ENCODE measurements around the gene ITGA11. TPM values are rescaled to one million over a fixed set of nuclear protein-coding genes. Genes with fewer than 3 reads are reported as not detected.

Gene ITGA11
- total and polyA plus RNA-seq, 2 experiments from 2014 or later = 0.03 to 0.40 TPM

DNA sequence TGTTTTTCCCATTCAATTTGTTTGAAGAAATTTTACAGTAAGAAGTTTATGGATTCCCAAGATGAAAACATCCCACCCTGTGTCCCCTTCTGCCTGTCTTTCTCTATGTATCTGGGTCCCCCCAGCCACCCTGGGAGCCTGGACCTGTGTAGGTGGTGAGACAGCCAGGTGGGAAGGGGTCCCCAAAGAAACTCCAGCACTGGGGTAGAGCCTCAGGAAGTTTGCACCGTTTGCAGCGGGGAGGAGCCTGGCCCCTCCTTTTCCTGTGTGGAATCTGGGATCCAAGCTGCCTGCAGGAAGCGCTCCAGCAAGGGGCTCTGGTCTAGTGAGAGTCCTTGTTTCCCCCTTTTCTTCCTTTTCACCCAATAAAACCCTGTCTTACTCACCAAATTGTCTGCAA, 49.4 kb upstream of the ITGA11 start (continued):
- TF ChIP-seq, protein P1, sequence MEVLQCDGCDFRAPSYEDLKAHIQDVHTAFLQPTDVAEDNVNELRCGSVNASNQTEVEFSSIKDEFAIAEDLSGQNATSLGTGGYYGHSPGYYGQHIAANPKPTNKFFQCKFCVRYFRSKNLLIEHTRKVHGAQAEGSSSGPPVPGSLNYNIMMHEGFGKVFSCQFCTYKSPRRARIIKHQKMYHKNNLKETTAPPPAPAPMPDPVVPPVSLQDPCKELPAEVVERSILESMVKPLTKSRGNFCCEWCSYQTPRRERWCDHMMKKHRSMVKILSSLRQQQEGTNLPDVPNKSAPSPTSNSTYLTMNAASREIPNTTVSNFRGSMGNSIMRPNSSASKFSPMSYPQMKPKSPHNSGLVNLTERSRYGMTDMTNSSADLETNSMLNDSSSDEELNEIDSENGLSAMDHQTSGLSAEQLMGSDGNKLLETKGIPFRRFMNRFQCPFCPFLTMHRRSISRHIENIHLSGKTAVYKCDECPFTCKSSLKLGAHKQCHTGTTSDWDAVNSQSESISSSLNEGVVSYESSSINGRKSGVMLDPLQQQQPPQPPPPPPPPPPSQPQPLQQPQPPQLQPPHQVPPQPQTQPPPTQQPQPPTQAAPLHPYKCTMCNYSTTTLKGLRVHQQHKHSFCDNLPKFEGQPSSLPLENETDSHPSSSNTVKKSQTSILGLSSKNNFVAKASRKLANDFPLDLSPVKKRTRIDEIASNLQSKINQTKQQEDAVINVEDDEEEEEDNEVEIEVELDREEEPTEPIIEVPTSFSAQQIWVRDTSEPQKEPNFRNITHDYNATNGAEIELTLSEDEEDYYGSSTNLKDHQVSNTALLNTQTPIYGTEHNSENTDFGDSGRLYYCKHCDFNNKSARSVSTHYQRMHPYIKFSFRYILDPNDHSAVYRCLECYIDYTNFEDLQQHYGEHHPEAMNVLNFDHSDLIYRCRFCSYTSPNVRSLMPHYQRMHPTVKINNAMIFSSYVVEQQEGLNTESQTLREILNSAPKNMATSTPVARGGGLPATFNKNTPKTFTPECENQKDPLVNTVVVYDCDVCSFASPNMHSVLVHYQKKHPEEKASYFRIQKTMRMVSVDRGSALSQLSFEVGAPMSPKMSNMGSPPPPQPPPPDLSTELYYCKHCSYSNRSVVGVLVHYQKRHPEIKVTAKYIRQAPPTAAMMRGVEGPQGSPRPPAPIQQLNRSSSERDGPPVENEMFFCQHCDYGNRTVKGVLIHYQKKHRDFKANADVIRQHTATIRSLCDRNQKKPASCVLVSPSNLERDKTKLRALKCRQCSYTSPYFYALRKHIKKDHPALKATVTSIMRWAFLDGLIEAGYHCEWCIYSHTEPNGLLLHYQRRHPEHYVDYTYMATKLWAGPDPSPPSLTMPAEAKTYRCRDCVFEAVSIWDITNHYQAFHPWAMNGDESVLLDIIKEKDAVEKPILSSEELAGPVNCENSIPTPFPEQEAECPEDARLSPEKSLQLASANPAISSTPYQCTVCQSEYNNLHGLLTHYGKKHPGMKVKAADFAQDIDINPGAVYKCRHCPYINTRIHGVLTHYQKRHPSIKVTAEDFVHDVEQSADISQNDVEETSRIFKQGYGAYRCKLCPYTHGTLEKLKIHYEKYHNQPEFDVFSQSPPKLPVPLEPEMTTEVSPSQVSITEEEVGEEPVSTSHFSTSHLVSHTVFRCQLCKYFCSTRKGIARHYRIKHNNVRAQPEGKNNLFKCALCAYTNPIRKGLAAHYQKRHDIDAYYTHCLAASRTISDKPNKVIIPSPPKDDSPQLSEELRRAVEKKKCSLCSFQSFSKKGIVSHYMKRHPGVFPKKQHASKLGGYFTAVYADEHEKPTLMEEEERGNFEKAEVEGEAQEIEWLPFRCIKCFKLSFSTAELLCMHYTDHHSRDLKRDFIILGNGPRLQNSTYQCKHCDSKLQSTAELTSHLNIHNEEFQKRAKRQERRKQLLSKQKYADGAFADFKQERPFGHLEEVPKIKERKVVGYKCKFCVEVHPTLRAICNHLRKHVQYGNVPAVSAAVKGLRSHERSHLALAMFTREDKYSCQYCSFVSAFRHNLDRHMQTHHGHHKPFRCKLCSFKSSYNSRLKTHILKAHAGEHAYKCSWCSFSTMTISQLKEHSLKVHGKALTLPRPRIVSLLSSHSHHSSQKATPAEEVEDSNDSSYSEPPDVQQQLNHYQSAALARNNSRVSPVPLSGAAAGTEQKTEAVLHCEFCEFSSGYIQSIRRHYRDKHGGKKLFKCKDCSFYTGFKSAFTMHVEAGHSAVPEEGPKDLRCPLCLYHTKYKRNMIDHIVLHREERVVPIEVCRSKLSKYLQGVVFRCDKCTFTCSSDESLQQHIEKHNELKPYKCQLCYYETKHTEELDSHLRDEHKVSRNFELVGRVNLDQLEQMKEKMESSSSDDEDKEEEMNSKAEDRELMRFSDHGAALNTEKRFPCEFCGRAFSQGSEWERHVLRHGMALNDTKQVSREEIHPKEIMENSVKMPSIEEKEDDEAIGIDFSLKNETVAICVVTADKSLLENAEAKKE (CRISPR knock-in tag; IDR thresholded peaks at IDR 0.05) = no peak
- TF ChIP-seq JUNB (IDR thresholded peaks at IDR 0.05; ENCODE audit: unreplicated experiment) = no peak
- TF ChIP-seq, protein P2, sequence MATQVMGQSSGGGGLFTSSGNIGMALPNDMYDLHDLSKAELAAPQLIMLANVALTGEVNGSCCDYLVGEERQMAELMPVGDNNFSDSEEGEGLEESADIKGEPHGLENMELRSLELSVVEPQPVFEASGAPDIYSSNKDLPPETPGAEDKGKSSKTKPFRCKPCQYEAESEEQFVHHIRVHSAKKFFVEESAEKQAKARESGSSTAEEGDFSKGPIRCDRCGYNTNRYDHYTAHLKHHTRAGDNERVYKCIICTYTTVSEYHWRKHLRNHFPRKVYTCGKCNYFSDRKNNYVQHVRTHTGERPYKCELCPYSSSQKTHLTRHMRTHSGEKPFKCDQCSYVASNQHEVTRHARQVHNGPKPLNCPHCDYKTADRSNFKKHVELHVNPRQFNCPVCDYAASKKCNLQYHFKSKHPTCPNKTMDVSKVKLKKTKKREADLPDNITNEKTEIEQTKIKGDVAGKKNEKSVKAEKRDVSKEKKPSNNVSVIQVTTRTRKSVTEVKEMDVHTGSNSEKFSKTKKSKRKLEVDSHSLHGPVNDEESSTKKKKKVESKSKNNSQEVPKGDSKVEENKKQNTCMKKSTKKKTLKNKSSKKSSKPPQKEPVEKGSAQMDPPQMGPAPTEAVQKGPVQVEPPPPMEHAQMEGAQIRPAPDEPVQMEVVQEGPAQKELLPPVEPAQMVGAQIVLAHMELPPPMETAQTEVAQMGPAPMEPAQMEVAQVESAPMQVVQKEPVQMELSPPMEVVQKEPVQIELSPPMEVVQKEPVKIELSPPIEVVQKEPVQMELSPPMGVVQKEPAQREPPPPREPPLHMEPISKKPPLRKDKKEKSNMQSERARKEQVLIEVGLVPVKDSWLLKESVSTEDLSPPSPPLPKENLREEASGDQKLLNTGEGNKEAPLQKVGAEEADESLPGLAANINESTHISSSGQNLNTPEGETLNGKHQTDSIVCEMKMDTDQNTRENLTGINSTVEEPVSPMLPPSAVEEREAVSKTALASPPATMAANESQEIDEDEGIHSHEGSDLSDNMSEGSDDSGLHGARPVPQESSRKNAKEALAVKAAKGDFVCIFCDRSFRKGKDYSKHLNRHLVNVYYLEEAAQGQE (IDR thresholded peaks at IDR 0.05; ENCODE audit: unreplicated experiment) = no peak
- TF ChIP-seq NANOG (IDR thresholded peaks at IDR 0.05; ENCODE audit: borderline replicate concordance) = no peak

DNA sequence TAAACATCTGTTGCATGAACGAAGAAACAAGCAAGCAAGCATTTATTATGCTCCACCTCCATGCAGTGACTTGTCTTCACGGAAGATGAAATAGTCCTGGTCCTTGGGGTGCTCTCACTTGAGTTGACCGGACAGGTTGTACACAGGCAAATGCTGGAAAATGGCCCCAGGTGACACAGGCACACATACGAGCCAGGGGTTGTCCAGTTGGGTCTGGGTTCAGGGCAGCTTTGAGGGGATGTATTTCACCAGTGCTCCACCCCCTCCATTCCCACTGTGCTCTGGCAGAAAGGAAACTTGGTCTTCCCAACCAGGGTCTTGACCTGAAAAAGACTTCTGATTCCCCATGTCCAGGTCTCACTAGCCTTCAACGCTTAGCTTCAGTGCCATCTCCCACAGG, 48.3 kb upstream of the ITGA11 start:
- no peaks in the 10 kb centered on the region for H3K4me1 ChIP-seq (ENCODE audit: insufficient read depth)
- Mint-ChIP-seq H3K9me3 (peaks cover 3% of the 10 kb centered on the region; the same call in 2 of the 3 replicates), H3K36me3 (ENCODE audit: low read depth) (no peaks in the 10 kb centered on the region), H3K4me1 (peaks cover 2% of the 10 kb centered on the region), H3K4me3 (no peak overlapping the region), H3K27me3 (ENCODE audit: insufficient read depth, low read depth, poor library complexity) (peaks cover 7% of the 10 kb centered on the region), H3K27ac (no peak overlapping the region)
- no peaks in the 10 kb centered on the region for H3K27me3 ChIP-seq (ENCODE audit: insufficient read depth)
- H3F3A ChIP-seq (replicated peaks; ENCODE audit: low read depth) = no peaks in the 10 kb centered on the region
- DNase-seq (ENCODE audit: low spot score) (no peak), ATAC-seq (no peak)
- H3K4me3 ChIP-seq = no peak overlapping the region
- H2AFZ ChIP-seq = no peak overlapping the region
- no peaks in the 10 kb centered on the region for H3K79me2 ChIP-seq (replicated peaks; ENCODE audit: insufficient read depth)
- H3K27ac ChIP-seq (ENCODE audit: low read depth) = no peak overlapping the region
- H4K20me1 ChIP-seq (replicated peaks; ENCODE audit: insufficient read depth) = no peaks in the 10 kb centered on the region
- no peak overlapping the region for H3K4me2 ChIP-seq
- no peaks in the 10 kb centered on the region for H3K9me2 ChIP-seq (ENCODE audit: insufficient read depth)
- TF ChIP-seq NANOG (IDR thresholded peaks at IDR 0.05; ENCODE audit: borderline replicate concordance) = no peak
- H3K36me3 ChIP-seq (ENCODE audit: insufficient read depth) = no peaks in the 10 kb centered on the region

Measured in GM23338 (cell line).